ENCODE results near the gene RFX2.

DNA sequence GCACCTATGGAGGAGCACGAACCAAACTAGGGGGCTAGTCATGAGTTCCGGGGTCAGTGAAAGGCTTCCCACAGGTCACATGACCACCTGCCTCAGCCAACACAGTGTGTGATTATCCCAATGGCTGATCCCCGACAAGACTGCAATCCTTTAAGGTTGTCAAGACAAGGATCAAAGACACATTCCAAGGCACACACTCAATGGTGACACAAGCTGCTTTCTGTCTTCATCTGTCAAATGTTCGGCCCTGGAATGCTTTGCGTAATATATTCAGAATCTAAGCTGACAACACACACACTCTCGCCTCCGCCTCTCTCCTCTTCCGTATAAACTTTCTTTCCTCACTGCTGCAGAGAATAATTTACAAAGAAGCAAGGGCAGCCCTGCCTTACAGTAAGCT lies 144.1 kb downstream of the RFX2 start:
- TF ChIP-seq, protein P1, sequence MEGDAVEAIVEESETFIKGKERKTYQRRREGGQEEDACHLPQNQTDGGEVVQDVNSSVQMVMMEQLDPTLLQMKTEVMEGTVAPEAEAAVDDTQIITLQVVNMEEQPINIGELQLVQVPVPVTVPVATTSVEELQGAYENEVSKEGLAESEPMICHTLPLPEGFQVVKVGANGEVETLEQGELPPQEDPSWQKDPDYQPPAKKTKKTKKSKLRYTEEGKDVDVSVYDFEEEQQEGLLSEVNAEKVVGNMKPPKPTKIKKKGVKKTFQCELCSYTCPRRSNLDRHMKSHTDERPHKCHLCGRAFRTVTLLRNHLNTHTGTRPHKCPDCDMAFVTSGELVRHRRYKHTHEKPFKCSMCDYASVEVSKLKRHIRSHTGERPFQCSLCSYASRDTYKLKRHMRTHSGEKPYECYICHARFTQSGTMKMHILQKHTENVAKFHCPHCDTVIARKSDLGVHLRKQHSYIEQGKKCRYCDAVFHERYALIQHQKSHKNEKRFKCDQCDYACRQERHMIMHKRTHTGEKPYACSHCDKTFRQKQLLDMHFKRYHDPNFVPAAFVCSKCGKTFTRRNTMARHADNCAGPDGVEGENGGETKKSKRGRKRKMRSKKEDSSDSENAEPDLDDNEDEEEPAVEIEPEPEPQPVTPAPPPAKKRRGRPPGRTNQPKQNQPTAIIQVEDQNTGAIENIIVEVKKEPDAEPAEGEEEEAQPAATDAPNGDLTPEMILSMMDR (IDR thresholded peaks at IDR 0.05) = no peak
- TF ChIP-seq POLR2A (IDR thresholded peaks at IDR 0.05) (no peak), EP300 (IDR thresholded peaks at IDR 0.05) (no peak)

Measured in ovary (tissue), 3 donors.